Spleen (tissue), 7 donors: Measurements from ENCODE around the gene PMM2.

Source experiments
- CTCF ChIP-seq, 11 experiments: fragments of 200-600 bp in 7 of 11; fragments of 450-650 bp in 4 of 11; sonication (generic) in 4 of 11; IDR thresholded peaks in 8 of 11; conservative IDR thresholded peaks in 3 of 11; 1 replicate in 7 of 11; 2 replicates in 4 of 11; pipeline versions ENCODE4 v1.4.0 to v1.8.0; 2016 to 2021; ENCODE audit warnings: antibody characterized with exemption in 11 of 11, inconsistent platforms in 4 of 11, mild to moderate bottlenecking in 1 of 11
- POLR2A ChIP-seq, 3 donors: fragments of 450-650 bp; IDR thresholded peaks; one replicate each; pipeline ENCODE4 v1.5.1; 2017; ENCODE audit warnings: antibody characterized with exemption in 3 of 3, mild to moderate bottlenecking in 1 of 3
- POLR2AphosphoS5 ChIP-seq, 3 donors: sonication (generic); formaldehyde crosslinking; IDR thresholded peaks; one replicate each; pipeline ENCODE4 v1.5.1; 2017; ENCODE audit warnings: antibody characterized with exemption in 3 of 3
- donor health status: DM: no; HTN: no; CAD: no; lungs with moderate emphysema.
- donor health status: DM: no; HTN: no; CAD: no.
- donor health status: DM: no; HTN: no; CAD: no.

DNA sequence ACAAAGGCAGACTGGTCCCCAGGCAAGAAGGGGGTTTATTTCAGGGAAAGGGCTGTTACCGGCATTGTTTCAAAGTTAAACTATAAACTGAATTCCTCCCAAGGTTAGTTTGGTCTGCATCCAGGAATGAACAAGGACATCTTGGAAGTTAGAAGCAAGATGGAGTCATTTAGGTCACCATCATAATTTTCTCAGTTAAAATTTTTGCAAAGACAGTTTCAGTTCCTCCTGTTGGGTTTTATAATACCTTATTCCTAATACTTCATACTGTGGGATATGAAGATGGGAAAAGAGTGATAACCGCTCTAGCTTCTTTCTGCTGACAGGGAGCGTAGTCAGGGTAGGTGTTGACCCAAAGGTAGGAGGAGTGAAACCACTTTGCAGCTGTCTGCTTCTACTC lies 24.8 kb downstream of the PMM2 start:
- TF ChIP-seq CTCF (IDR thresholded peaks at IDR 0.05 in 8 of 11, conservative IDR thresholded peaks at IDR 0.05 in 3 of 11) (no peak), POLR2AphosphoS5 (IDR thresholded peaks at IDR 0.05) (no peak), POLR2A (IDR thresholded peaks at IDR 0.05) (no peak)
